HCT116 (cell line): Measurements from ENCODE around the gene ATG3. TPM values are rescaled to one million over a fixed set of nuclear protein-coding genes. Genes with fewer than 3 reads are reported as not detected.

ENCODE experiments used
- ATAC-seq: fragments of 200-7000 bp; cut with Tn5 transposase; 2 replicates; pipeline ENCODE4 v1.9.1; 2020; ENCODE audit warnings: mild to moderate bottlenecking, moderate library complexity
- BruUV-seq: library from RNA; stranded (reverse); fragments of 400-500 nt; replicated peaks from 2 replicates; lab custom pipeline; 2021; lab: Mats Ljungman, UMichigan
- CTCF ChIA-PET: fragments of 300-600 bp; sonication (Branson Sonifier 250); formaldehyde crosslinking; loops from one replicate; lab custom pipeline; 2021; ENCODE audit warnings: antibody characterized with exemption; lab: Charles Lee
- POLR2A ChIA-PET: fragments of 300-600, 350-600 bp; sonication (Branson Sonifier 250); formaldehyde crosslinking; loops from one replicate; lab custom pipeline; 2021; ENCODE audit warnings: antibody characterized with exemption; lab: Charles Lee
- RAD21 ChIA-PET, 2 experiments: fragments of 300-600 bp; sonication (Branson Sonifier 250); formaldehyde crosslinking; loops; one replicate each; lab custom pipeline; 2023; ENCODE audit warnings: low total read pairs in 2 of 2; ENCODE audit not compliant: uncharacterized antibody in 2 of 2, unreplicated experiment in 2 of 2, low non-redundant PET in 1 of 2; lab: Charles Lee
- DNase-seq: peaks from one replicate; pipeline ENCODE4 v3.0.0-alpha.2; 2010; ENCODE audit warnings: low read depth, low spot score
- H2AFZ ChIP-seq: fragments of 200-600 bp; shearing (Covaris generic), sonication (generic); 2 replicates; pipeline ENCODE4 v1.6.1; 2017; ENCODE audit warnings: low read depth, mixed run types, mixed read lengths, antibody characterized with exemption, low read length; ENCODE audit not compliant: poor library complexity, severe bottlenecking
- H3K27ac ChIP-seq: 2 replicates; pipeline ENCODE4 v1.5.1; 2012; ENCODE audit warnings: low read depth, low read length
- H3K27me3 ChIP-seq: fragments of 200-600 bp; sonication (generic); 2 replicates; pipeline ENCODE4 v1.6.1; 2016; ENCODE audit warnings: mixed run types, low read length, mixed read lengths; ENCODE audit not compliant: insufficient read depth
- H3K36me3 ChIP-seq, 2 experiments: fragments of 200-500 bp in 1 of 2; fragments of 200-600 bp in 1 of 2; sonication (Bioruptor generic) in 1 of 2; sonication (generic) in 1 of 2; 2 replicates each; pipeline versions ENCODE4 v1.5.1 to v1.6.1; 2014 to 2016; ENCODE audit warnings: low read length in 2 of 2, inconsistent platforms in 1 of 2, mixed read lengths in 1 of 2, mixed run types in 1 of 2; ENCODE audit not compliant: insufficient read depth in 2 of 2, control insufficient read depth in 1 of 2
- H3K4me1 ChIP-seq, 2 experiments: fragments of 200-600 bp in 1 of 2; sonication (generic) in 1 of 2; 2 replicates each; pipeline versions ENCODE4 v1.5.1 to v1.6.1; 2012 to 2017; ENCODE audit warnings: low read length in 2 of 2, inconsistent platforms in 1 of 2, mild to moderate bottlenecking in 1 of 2, mixed read lengths in 1 of 2, mixed run types in 1 of 2, moderate library complexity in 1 of 2; ENCODE audit not compliant: insufficient read depth in 2 of 2, control insufficient read depth in 1 of 2
- H3K4me2 ChIP-seq: fragments of 200-600 bp; sonication (generic); 2 replicates; pipeline ENCODE4 v1.6.1; 2017; ENCODE audit warnings: mixed run types, low read length, mixed read lengths
- H3K4me3 ChIP-seq, 2 experiments: fragments of 200-600 bp in 1 of 2; sonication (generic) in 1 of 2; replicated peaks in 1 of 2; 2 replicates each; pipeline ENCODE4 v1.5.1; 2011 to 2016; ENCODE audit warnings: low read length in 2 of 2, control low read depth in 1 of 2, low read depth in 1 of 2, mild to moderate bottlenecking in 1 of 2, mixed read lengths in 1 of 2, mixed run types in 1 of 2
- H3K79me2 ChIP-seq: fragments of 200-600 bp; sonication (generic); 2 replicates; pipeline ENCODE4 v1.6.1; 2017; ENCODE audit warnings: mild to moderate bottlenecking, mixed run types, low read length, moderate library complexity, mixed read lengths; ENCODE audit not compliant: insufficient read depth
- H3K9ac ChIP-seq: fragments of 200-600 bp; sonication (generic); 2 replicates; pipeline ENCODE4 v1.6.1; 2016; ENCODE audit warnings: low read length, mixed read lengths
- H3K9me2 ChIP-seq: fragments of 200-600 bp; sonication (generic), shearing (Covaris generic); 2 replicates; pipeline ENCODE4 v1.6.1; 2017; ENCODE audit warnings: mixed run types, mild to moderate bottlenecking, moderate library complexity; ENCODE audit not compliant: insufficient read depth
- H3K9me3 ChIP-seq, 2 experiments: fragments of 200-500 bp in 1 of 2; fragments of 200-600 bp in 1 of 2; sonication (Bioruptor generic) in 1 of 2; sonication (generic) in 1 of 2; 2 replicates each; pipeline ENCODE4 v1.6.1; 2014 to 2017; ENCODE audit warnings: low read length in 2 of 2, mixed read lengths in 2 of 2, inconsistent platforms in 1 of 2, low read depth in 1 of 2, mild to moderate bottlenecking in 1 of 2, mixed run types in 1 of 2, moderate library complexity in 1 of 2; ENCODE audit not compliant: control insufficient read depth in 1 of 2, insufficient read depth in 1 of 2
- H4K20me1 ChIP-seq: fragments of 200-600 bp; sonication (generic), shearing (Covaris generic); 2 replicates; pipeline ENCODE4 v1.6.1; 2017; ENCODE audit warnings: mixed run types, mild to moderate bottlenecking, moderate library complexity; ENCODE audit not compliant: insufficient read depth
- CBX3 ChIP-seq: IDR thresholded peaks from 2 replicates; pipeline ENCODE4 v1.6.1; 2012; ENCODE audit warnings: low read depth
- CEBPB ChIP-seq: IDR thresholded peaks from 2 replicates; pipeline ENCODE4 v1.6.1; 2012; ENCODE audit warnings: low read depth
- EGR1 ChIP-seq: IDR thresholded peaks from 2 replicates; pipeline ENCODE4 v1.6.1; 2012; ENCODE audit warnings: low read depth
- ELF1 ChIP-seq: IDR thresholded peaks from 2 replicates; pipeline ENCODE4 v1.6.1; 2012; ENCODE audit warnings: low read depth, borderline replicate concordance
- EZH2 ChIP-seq: fragments of 200-600 bp; sonication (generic); IDR thresholded peaks from 2 replicates; pipeline ENCODE4 v1.6.1; 2017; ENCODE audit warnings: antibody characterized with exemption, mixed run types
- EZH2phosphoT487 ChIP-seq: fragments of 200-600 bp; IDR thresholded peaks from 2 replicates; pipeline ENCODE4 v1.6.1; 2018; ENCODE audit warnings: antibody characterized with exemption, borderline replicate concordance
- FOSL1 ChIP-seq: IDR thresholded peaks from 2 replicates; pipeline ENCODE4 v1.6.1; 2012; ENCODE audit warnings: low read depth
- JUND ChIP-seq: IDR thresholded peaks from 2 replicates; pipeline ENCODE4 v1.6.1; 2012
- MAX ChIP-seq: IDR thresholded peaks from 2 replicates; pipeline ENCODE4 v1.6.1; 2012
- POLR2A ChIP-seq: IDR thresholded peaks from 2 replicates; pipeline ENCODE4 v1.7.0; 2011; ENCODE audit warnings: borderline replicate concordance; ENCODE audit not compliant: insufficient read depth, insufficient read length; ENCODE audit errors: extremely low read depth
- POLR2AphosphoS5 ChIP-seq: IDR thresholded peaks from 2 replicates; pipeline ENCODE4 v1.6.1; 2011; ENCODE audit warnings: mild to moderate bottlenecking, low read depth, low read length, moderate library complexity
- SIN3A ChIP-seq: IDR thresholded peaks from 2 replicates; pipeline ENCODE4 v1.6.1; 2012; ENCODE audit warnings: low read depth
- SP1 ChIP-seq: IDR thresholded peaks from 2 replicates; pipeline ENCODE4 v1.6.1; 2012; ENCODE audit warnings: low read depth
- TCF7L2 ChIP-seq: IDR thresholded peaks from 2 replicates; pipeline ENCODE4 v1.7.0; 2011; ENCODE audit warnings: borderline replicate concordance, inconsistent platforms; ENCODE audit not compliant: insufficient read depth, insufficient read length; ENCODE audit errors: extremely low read depth
- YY1 ChIP-seq: IDR thresholded peaks from 2 replicates; pipeline ENCODE4 v1.6.1; 2011; ENCODE audit warnings: low read length, low read depth, moderate library complexity, mild to moderate bottlenecking; ENCODE audit not compliant: insufficient replicate concordance; ENCODE audit errors: extremely low read depth
- ZFX ChIP-seq: fragments of 450-650 bp; IDR thresholded peaks from 2 replicates; pipeline ENCODE4 v1.6.1; 2017
- ZNF274 ChIP-seq: fragments of 200-500 bp; sonication (Bioruptor generic); IDR thresholded peaks from 2 replicates; pipeline ENCODE4 v1.6.1; 2014; ENCODE audit warnings: mild to moderate bottlenecking, low read depth, low read length, inconsistent platforms
- intact Hi-C: fragments of 100-400 bp; cut with micrococcal nuclease; formaldehyde crosslinking; loops from 2 replicates; pipeline ENCODE4 v1.10.0; 2022
- total RNA-seq: library from RNA; stranded (reverse); gene quantifications from one replicate; pipeline ENCODE4 v1.2.1, GENCODE V29; 2021; ENCODE audit not compliant: unreplicated experiment
- TF ChIP-seq, protein P1 (sequence below): IDR thresholded peaks from 2 replicates; pipeline ENCODE4 v1.6.1; 2012; ENCODE audit warnings: low read depth

ATG3 gene
- total RNA-seq, 1 experiment from 2014 or later = 56.4 TPM

- TF ChIP-seq, protein P1, sequence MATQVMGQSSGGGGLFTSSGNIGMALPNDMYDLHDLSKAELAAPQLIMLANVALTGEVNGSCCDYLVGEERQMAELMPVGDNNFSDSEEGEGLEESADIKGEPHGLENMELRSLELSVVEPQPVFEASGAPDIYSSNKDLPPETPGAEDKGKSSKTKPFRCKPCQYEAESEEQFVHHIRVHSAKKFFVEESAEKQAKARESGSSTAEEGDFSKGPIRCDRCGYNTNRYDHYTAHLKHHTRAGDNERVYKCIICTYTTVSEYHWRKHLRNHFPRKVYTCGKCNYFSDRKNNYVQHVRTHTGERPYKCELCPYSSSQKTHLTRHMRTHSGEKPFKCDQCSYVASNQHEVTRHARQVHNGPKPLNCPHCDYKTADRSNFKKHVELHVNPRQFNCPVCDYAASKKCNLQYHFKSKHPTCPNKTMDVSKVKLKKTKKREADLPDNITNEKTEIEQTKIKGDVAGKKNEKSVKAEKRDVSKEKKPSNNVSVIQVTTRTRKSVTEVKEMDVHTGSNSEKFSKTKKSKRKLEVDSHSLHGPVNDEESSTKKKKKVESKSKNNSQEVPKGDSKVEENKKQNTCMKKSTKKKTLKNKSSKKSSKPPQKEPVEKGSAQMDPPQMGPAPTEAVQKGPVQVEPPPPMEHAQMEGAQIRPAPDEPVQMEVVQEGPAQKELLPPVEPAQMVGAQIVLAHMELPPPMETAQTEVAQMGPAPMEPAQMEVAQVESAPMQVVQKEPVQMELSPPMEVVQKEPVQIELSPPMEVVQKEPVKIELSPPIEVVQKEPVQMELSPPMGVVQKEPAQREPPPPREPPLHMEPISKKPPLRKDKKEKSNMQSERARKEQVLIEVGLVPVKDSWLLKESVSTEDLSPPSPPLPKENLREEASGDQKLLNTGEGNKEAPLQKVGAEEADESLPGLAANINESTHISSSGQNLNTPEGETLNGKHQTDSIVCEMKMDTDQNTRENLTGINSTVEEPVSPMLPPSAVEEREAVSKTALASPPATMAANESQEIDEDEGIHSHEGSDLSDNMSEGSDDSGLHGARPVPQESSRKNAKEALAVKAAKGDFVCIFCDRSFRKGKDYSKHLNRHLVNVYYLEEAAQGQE = no peak
- TF ChIP-seq ZFX (no peak), SP1 (no peak), CEBPB (no peak), ZNF274 (no peak), JUND (no peak), EGR1 (no peak)
Measured at GRCh38 chr3:112498914-112499711, 62.6 kb downstream of the ATG3 start, which contains the start of gene BTLA (continued).

DNA sequence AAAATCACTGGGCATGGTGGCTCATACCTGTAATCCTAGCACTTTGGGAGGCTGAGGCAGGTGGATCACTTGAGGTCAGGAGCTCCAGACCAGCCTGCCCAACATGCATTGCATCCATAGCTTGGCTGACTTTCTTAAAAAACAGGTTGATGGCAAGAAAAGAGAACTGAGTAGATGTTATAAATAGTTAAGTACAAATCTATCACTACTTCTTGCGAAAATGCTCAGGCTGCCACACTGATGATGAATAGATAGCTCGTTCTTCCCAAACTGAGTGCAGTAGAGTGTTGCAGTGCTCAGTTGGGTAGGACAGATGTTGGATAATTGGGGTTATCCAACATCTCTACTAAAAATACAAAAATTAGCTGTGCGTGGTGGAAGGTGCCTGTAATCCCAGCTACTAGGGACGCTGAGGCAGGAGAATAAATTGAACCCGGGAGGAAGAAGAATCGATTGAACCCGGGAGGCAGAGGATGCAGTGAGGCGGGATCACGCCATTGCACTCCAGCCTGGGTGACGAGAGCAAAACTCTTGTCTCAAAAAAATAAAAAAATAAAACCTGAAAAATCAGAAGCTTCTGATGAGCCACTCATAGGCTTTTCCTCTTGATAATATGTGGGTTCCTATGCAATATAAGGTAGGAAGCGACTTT is 63.7 kb downstream of the ATG3 start:
- no TSS peak for BruUV-seq
- H3K4me2 ChIP-seq = no peak overlapping the region
- no peak overlapping the region for H3K9ac ChIP-seq
- no peak overlapping the region for H3K27ac ChIP-seq
- ChIA-PET RAD21 (no interaction called here), POLR2A (no interaction called here), CTCF (no interaction called here)
- no peak overlapping the region for H2AFZ ChIP-seq
- no peaks in the 10 kb centered on the region for H4K20me1 ChIP-seq
- no peak for DNase-seq
- no peak for ATAC-seq
- intact Hi-C loops = no loop called here
- H3K27me3 ChIP-seq = no peaks in the 10 kb centered on the region
- H3K36me3 ChIP-seq = no peaks in the 10 kb centered on the region
- H3K9me2 ChIP-seq = no peaks in the 10 kb centered on the region
- no peaks in the 10 kb centered on the region for H3K4me1 ChIP-seq
- no peak overlapping the region for H3K4me3 ChIP-seq
- H3K9me3 ChIP-seq = no peaks in the 10 kb centered on the region
- no peaks in the 10 kb centered on the region for H3K79me2 ChIP-seq
- TF ChIP-seq ZFX = no peak
- TF ChIP-seq, protein P1 = no peak
- no peak for TF ChIP-seq TCF7L2
- TF ChIP-seq EZH2phosphoT487 = no peak
- no peak for TF ChIP-seq MAX
- no peak for TF ChIP-seq POLR2AphosphoS5
- no peak for TF ChIP-seq POLR2A
- no peak for TF ChIP-seq EGR1
- no peak for TF ChIP-seq FOSL1
- TF ChIP-seq EZH2 = no peak
- TF ChIP-seq JUND = no peak
- no peak for TF ChIP-seq YY1
- no peak for TF ChIP-seq ELF1
- no peak for TF ChIP-seq SIN3A
- no peak for TF ChIP-seq CBX3
- TF ChIP-seq CEBPB = no peak
